Frontal cortex (tissue), 4 donors: Measurements from ENCODE around the gene RBBP8NL. TPM values are rescaled to one million over a fixed set of nuclear protein-coding genes. Genes with fewer than 3 reads are reported as not detected.

Source experiments
- DNase-seq, 2 donors: peaks; one replicate each; pipeline ENCODE4 v3.0.0; 2012; ENCODE audit warnings: low spot score in 2 of 2
- FAIRE-seq: peaks from 2 replicates; lab custom pipeline; 2012; peaks lifted over from hg19 to GRCh38; lab: Jason Lieb, UNC
- total RNA-seq: library from RNA; depleted of rRNA; stranded (reverse); fragments of >200 nt; gene quantifications from one replicate; pipeline ENCODE4 v1.2.3, GENCODE V29; 2014
- donor health status: control.
- donor health status: control.
- donor health status: control.

RBBP8NL gene
- total RNA-seq, 1 donor from 2014 or later = not detected

DNA sequence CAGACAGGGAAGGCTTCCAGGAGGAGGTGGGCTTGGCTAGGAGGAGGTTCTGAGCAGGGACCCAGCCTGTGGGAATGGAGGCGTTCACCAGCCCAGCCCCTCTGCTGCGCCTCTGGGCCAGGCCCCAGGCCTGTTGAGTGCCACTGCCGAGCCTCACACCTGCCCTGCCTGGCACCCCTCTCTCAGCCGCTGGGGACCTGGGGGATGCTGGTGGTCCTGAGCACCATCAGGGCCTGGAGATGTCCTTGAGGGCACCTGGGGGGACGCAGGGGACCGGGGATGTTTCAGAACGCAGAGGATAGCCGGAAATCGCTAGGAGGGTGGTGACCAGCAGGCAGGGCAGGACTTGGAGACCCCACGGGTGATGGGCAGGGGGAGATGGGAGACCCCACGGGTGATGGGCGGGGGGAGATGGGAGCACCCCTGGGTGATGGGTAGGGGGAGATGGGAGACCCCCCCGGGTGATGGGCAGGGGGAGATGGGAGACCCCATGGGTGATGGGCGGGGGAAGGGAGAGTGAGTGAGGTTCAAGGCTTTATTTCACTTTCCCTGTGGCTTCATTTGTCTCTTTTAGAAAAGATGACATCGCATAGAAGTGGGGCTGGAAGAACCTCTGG, 35.7 kb upstream of the RBBP8NL start:
- FAIRE-seq = no peak

DNA sequence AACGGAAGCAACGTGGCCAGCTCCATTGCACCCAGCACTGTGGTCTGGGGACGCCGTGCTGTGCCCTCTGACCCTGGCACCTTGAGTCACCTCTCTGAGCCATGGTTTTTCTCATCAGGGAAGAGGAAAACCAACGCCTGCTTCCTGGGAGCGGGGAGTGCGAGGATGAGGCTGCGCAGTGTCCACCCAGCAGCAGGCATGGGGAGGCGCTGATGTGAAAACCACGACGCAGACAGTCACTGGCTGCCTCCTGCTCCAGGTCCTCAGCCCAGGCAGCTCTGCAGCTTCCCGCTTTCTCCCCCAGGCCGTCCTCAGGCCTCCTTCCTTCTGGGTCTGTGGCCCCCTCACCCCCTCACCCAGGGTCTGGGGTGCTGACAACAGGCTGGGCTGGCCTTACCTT, 34.5 kb upstream of the RBBP8NL start:
- FAIRE-seq (no peak), DNase-seq (no peak)

More for the DNA sequence above, 35.7 kb upstream of the RBBP8NL start:
- no peak for DNase-seq

DNA sequence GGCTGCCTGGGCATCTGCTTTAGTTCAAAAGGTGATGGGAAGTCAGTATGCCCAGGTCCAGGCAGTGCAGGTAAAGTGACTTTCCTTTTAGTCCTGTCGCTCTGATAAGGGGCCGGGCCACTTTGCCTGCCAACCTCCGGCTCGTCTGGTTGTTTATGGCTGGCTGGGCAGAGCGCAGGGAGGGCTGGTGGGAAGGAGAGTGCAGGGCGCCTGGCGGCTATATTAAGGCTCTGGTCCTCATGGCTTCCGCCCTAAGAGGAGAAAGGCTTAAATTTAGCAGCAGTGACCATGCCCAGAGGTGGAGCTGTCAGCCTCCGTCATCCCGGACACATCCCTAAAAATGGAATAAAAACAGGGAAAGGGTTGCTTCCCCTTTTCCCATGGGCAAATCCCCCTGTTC, 33.8 kb upstream of the RBBP8NL start:
- DNase-seq = no peak
- FAIRE-seq = no peak

DNA sequence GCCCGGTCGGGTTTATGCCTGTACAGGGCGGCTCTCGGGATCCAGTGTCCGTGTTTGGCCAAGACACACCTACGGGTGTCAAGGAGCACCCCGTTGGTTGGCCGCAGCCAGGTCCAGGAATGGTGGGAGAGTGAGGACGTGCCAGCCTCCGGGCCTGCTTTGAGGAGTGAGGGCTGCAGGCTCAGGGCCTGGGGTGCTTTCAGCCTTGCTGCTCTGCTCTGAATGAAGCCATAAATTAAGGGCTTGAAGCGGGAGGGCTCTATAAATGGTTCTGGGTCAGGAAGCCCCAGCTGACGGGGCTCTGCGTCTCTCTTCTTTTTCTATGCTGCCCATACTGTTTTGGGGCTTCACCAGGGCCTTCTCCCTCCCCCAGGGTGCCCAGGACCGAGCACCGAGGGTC, 33.3 kb upstream of the RBBP8NL start:
- DNase-seq = no peak
- no peak for FAIRE-seq

DNA sequence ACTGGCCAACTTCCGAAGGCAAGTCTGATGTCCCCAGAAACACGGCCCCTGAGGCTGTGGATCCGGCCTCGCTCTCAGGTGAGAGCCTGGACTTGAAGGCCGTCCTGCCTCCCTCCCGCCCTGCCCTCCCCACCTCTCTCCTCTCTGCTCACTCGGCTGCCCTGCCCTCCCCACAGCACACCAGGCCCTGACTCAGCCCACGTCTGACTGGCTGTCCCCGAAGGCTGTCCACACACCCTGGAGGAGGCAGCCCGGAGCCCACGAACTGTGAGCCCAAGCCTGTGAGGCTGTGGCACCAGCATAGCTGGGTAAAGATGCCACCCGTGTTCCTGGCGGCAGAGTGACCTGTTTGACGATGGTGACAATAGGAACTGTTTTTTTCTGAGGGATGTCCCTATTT, 32.1 kb upstream of the RBBP8NL start:
- FAIRE-seq = no peak
- no peak for DNase-seq

DNA sequence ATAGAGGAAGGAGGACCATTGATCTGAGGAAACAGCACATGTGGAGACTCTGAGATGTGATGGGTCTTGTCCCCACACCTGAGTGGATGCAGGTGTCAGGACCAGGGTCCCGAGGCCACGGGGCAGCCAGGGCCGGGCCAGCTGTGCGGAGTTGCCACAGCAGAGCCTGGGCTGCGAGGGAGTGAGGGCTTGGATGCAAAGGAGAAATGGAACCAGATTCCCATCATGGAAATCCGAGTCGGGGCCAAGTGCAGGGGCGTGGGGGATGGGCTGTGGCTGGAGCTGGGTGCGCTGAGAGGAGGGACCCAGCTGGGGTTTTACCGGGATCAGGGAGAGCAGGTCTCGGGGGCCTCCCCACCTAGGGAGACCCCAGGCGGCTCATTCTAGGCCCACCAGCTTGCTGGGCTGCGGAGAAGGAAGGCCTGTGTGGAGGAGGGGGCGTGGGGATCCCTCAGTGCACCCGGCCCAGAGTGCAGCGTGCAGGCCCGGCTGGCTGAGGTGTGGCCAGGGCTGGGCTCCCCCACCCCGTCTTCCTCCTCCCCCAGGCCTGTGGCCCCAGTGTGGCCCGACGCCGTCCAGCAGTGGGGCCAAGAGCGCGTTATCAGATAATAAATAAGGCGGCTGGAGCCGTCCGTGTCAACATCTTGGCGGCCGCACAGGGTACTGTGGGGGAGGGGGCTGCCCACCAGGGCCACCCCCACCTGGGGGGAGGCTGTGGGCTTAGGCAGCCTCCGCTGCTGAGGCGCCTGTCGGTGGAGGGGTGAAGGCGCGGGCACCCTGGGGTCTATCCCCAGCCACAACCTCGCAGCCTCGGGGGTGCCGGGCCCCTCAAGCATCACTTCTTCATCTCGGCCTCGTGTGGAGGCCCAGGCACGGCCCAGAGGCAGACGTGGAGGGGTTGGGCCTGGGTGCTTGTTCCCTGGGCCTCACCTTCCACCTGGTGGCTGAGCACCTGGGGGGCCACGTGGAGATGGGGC, 31.2 kb upstream of the RBBP8NL start:
- no peak for FAIRE-seq

DNA sequence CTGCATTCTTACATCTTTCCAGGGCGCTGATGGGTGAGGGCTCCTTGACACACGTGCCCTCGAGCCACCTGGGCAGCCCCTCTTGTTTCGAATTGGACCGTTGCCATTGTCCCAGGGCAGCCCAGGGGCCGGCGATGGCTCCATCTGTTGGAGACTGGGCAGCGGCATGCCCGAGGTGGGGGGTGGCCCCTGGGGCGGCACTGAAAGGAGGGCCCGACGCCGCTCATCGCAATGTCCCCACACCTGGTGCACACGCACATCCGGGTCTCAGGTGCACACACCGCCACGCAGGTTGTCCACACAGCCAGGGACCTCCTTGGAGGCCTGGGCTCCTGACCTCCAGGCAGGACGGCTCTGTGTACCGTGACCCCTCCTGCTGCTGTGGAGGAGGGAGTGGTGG, 30.5 kb upstream of the RBBP8NL start:
- DNase-seq (no peak), FAIRE-seq (no peak)

More for the DNA sequence above, 31.2 kb upstream of the RBBP8NL start:
- DNase-seq = no peak

DNA sequence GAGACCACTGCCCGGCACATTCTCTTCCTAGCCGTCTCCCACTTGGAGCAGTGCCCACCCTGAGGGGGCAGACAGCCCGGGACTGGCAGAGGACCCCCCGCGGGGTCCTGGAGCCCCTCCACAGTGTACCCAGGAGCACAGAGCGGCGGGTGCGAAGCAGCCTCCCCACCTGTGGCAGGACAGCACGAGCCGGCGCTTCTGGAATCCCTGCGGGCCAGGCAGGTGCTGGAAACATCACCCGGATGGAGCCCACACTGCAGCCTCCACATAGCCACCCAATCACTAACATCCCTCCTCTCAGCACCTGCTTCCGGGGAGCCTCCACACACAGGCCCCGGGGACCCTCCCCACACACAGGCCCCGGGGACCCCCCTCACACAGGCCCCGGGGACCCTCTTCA, 29.8 kb upstream of the RBBP8NL start:
- no peak for FAIRE-seq
- no peak for DNase-seq

DNA sequence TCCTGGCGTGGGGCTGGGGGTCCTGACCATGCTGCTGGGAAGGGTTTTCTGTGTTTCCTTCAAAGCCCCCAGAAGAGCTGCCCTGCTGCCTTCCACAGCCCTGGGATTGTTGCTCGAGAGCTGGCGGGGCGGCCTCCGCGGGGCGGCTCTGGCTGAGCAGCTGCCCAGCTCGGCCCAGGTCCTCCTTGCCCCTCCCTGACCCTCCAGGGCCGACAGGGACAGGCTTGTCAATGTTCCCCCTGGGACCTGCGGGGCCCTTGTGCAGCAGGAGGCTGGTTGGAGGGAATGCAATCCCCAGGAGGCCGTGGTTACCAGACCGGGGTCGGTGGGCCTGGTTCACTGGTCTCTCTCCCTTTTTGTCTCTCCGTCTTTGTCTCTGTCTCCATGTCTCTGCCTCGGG, 28.6 kb upstream of the RBBP8NL start:
- no peak for FAIRE-seq
- DNase-seq = no peak

DNA sequence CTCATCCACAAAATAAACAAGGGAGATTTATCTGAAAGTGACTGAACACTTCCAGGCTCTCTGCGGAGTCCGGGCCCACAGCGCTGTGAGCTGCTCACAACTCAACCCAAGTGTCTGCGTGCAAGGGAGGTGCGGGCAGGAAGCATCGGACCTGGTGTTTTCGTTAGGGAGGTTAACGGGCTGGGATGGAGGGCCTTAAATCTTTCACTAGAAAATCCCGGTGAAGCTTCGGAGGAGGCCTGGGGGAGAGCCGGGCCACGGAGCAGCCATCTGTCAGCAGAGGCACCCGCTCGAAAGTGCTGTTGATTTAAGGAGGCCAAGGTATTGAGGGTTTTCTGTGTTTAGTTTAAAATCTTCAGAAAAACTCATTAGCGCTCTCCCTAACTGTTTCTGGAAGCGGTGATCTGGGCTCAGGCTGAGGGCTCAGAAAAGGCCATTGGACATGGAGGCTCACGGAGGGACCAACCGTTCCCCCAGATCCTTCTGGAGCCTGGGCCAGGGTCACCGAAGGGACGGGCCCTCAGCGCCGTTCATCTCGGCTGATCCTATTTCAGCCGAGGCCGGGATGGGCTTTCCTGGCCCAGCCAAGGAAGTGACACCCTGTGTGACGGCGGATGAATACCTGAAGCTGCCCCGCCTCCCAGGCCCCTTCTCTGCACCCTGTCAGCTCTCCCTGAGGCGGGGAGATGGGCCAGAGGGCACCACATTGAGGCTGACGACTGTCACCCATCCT, 27.7 kb upstream of the RBBP8NL start:
- no peak for DNase-seq
- no peak for FAIRE-seq

DNA sequence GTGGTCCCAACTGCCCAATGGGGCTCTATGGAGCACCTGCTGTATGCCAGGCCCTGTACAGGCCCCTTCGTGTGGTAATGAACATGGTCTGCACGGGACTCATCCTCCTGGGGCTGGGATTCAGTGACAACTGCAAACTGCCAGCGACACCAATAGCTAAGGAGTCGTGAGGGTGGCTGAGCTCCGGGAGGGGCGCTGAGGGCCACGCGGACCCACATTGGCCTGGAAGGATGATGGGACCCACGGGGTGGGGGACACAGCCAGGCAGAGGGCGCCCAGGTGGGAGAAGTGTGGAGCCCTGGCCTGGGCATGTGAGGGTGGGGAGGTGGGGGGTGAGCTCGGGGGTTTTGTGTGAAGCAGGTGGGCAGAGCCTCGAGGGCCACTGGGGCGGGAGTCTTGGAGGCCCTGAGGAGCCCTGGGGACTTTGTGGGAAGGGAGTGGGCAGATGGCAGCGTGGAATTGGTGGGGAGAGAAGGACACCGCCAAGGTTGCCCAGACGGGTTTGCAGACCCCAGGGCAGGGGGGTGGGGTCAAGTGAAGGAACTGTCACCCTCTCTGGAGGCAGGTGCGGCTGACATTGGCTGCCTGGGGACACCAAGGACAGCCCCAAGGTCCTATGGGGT, 26.0 kb upstream of the RBBP8NL start:
- FAIRE-seq (no peak), DNase-seq (no peak)

DNA sequence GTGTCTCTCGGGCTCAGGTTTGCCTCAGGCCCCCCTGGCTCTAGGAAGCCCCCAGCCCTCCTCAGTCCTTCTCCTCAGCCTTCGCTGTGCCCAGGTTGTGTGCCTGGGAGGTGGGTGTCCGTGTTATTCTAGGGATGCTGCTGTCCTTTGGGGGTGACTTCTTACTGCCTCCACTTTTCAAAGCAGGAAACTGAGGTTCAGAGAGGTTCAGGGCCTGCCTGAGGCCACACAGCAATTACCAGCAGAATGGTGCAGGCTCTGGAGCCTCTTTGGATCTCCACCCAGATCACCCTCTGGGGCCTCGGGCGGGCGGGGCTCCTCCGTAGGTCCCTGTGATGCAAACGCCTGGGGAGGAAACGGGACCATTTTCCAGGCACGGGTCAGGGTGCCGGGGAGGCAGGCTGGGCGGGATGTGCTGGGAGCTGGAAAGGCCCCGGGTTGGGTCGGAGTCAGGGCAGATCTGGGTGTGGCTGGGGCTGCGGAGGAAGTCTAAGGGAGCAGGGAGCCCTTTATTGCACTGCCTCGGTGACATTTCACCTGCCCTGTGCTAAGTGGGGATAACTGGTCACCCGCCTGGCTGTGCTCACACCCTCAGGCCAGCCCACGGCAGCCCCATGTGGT, 25.2 kb upstream of the RBBP8NL start:
- FAIRE-seq (no peak), DNase-seq (no peak)

DNA sequence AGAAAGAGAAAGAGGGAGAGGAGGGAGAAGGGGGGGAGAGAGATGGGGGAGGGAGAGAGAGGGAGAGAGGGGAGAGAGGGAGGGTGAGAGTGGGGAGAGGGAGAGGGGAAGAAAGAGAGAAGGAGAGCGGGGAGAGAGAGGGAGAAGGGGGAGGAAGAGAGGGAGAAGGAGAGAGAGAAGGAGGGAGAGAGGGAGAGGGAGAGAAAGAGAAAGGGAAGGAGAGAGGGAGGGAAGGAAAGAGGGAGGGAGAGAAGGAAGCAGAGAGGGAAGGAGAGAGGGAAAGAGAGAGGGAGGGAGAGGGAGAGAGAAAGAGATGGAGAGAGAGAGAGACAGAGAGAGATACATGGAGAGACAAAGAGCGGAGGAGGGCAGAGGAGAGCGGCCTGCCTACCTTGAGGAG, 24.6 kb upstream of the RBBP8NL start:
- DNase-seq = no peak
- FAIRE-seq = no peak

DNA sequence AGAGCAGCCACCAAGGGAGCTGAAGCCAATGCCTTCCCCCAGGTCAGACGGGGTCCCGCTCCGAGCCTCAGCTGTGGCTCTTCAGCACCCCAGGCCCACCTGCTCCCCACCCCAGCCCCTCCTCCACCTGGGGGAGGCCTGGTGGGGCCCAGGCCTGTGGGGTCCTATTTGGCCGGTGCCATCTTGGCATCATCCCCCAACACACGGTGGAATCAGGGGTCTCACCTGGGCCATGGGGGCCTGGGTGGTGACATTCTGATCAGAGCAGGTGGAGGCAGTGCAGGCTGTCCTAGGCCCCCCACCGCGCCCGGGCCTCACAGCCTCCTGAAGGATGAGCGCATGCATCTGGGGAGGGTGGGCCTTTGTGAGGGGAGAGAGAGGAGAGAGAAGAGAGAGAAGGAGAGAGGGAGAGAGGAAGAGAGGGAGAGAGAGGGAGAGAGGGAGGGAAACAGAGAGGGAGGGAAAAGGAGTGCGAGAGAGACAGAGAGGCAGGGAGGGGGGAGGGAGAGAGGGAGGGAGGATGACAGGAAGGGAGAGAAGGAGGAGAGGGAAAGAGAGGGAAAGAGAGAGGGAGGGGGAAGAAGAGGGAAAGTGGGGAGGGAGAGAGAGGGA, 23.9 kb upstream of the RBBP8NL start:
- DNase-seq (no peak), FAIRE-seq (no peak)

DNA sequence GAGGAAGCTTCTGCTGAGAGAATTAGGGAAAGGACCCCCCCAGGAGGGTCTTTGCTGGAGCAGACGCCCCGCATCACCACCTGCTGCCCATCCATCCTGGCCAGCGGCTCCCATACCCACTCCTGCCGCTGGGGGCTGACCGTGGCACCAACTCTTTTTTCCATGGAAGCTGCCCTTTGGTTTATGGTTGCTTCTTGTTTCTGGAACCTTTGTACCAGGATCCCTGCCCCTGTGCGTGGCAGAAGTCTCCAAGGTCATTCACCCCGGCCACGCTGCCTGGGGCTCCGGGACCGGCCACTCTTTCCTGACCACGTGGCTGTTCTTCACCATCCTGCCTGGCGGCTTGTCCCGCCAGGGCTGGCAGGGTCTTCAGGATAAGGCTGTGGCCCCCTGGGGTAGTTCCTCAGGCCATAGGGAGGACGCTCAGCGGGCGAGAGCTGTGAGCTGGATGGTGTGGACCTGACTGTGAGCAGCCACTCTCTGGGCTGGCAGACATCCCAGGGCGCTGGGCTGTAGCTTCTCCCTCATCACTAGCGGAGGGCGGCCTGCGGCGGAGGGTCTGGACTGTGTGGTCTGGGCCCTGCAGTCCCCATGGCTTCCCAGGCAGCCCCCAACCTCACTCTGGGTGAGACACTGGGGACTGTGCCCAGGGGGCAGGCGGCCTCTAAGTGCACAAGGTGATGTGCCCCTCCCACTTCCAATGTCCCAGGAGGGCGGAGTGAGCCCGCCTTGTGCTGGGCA, 22.8 kb upstream of the RBBP8NL start:
- DNase-seq (no peak), FAIRE-seq (no peak)

DNA sequence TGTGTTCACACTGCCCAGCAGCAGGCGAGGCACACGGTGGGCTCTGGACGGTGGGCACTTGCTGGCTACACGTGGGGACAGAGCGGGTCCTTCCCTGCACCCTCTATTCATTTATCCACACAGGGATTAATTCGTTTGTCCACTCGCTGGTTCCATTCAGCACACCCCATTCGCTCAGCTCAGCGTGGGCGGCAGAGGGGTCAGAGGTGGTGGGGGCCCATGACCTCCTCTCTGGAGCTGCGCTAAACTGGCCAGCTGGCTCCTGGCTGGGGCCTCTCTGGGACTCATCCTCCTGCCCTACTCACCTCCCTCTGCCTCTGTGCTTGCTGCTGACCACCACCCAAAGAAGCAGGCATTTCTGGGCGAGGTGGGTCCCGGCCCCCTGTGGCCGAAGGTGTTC, 21.4 kb upstream of the RBBP8NL start:
- no peak for FAIRE-seq
- no peak for DNase-seq

DNA sequence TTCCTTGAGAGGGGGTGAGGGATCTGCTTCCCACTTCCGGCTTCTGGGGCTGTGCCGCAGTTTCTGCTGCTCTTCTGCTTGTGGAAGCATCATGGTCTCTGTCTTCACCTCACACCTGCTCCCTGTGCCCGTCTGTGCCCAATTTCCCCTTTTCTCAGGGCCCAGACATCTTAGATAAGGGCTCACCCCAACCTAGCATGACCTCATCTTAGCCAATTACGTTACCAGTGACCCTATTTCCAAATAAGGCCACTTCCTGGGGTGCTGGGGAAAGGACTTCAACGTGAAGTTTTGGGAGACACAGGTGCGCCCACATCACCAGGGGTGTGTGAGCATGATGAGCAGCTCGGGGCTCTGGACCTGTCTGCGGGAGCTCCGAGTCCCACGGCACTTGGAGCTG, 20.7 kb upstream of the RBBP8NL start:
- FAIRE-seq = no peak
- no peak for DNase-seq

DNA sequence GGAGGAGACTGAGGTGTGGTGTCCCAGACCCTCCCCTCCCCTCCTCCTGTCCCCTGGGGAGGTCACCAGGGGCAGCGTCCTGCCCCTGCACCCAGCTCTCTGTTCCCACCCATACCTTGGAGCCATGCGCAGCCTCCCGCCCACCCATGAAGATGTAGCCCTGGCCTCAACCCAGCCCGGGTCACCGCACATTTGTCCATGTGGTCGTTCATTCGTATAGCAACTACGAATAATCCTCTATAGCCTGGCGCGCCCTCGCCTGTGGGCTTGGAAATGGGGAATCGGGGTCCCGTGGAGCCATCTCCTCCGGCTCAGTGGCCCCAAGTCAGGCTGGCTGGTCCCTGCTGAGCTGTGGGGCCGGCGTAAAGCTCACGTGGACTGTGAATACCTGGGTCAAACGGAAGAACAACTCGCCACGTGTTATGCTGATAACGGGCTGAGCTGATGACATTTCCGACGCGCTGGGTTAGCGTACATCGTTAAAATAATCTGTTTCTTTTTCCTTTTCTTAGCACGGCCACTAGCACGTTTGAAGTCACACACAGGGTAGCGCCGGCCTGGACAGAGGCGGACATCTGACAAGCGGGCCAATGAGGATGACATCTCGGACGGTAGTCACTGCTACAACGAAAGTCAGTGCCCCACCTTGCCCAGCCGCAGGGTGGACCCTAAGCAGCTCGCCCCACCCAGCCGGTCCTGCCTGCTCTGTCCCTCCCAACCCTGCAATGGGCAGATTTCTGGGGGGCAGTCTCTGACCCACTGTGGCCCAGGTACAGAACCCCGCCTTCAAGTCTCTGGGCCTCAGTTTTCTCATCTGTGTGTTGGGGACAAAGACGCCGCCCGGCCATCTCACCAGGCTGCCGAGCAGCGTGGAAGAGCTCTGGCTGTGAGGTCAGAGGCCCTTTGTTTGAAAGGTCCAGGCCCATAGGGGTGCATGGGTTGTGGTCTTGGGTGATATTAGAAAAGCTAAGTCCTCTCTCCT, 19.8 kb upstream of the RBBP8NL start:
- FAIRE-seq = no peak

More for the DNA sequence above, 19.8 kb upstream of the RBBP8NL start:
- DNase-seq = no peak
